Occipital lobe (tissue), 2 donors: ENCODE data around the gene VPS39. TPM values are rescaled to one million over a fixed set of nuclear protein-coding genes. Genes with fewer than 3 reads are reported as not detected.

Experiments used
- DNase-seq: peaks from one replicate; lab custom pipeline; 2025; lab: John Stamatoyannopoulos, UW
- total RNA-seq: library from RNA; depleted of rRNA; stranded (reverse); fragments of >200 nt; gene quantifications from one replicate; pipeline ENCODE4 v1.2.3, GENCODE V29; 2014

Gene VPS39
- total RNA-seq, 1 donor from 2014 or later, result 52.3 TPM

DNA sequence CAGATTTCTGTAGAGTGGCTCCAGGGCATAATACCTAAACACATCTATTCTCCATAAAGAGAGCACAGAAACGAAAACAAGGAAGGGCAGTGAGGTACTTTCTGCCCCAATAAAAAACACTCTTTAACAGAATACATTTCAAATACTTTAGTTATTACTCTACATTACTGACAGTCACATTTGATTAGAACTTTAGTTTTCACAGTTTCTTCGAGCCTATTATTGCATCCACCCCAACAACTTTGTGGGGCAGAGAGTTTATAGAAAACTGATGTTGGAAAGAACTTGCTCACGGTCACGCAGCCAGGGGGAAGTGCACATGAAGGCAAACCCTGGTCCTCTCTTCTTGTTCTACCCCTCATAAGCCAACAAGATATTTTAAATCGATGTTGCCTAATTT, 9.0 kb downstream of the VPS39 start:
- DNase-seq, result no peak

DNA sequence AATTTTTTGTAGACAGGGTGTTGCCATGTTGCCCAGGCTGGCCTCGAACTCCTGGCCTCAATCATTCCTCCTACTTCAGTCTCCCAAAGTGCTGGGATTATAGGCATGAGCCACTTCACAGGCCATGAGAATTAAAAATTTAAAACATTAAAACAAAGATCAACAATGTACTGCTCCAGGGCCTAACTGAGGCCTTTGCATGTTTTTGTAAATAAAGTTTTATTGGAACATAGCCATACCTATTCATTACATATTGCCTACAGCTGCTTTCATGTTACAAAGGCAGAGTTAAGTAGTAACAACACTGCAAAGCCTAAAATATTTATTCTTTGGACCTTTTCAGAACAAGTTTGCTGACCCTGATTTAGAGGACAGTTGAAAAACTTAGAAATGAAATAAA, 9.6 kb downstream of the VPS39 start:
- DNase-seq, result no peak

DNA sequence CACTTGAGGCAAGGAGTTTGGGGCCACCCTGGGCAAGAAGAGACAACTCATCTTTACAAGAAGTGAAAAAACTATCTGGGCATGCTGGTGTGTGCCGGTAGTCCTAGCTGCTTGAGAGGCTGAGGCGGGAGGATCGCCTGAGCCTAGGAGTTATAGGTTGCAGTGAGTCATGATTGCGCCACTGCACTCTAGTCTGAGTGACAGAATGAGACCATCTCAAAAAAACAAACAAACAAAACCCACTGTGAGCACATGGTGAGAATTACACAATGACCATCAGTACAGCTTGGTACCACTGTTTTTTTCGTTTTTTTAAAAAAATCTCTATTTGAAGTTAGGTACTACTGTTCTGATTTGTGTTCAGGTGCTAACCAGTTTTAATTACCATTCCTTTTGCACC, 13.6 kb downstream of the VPS39 start:
- DNase-seq, result no peak

DNA sequence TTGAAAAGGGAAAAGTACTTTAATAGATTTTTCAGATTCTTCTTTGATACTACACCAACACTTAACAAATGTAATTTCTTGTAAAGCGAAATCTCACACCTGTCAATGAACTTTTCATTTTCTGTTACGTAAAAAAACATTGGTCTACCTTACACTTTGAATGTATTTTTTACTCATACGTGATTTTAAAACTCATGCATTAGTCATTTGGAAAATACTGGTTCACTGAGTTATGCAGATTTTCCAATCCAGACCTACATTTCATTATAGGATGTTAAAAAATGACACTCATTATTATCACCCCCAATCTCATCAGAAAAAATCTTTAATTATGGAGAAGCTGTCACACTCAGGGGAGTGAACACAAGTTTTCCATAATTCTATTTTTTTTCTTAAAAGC, 14.7 kb downstream of the VPS39 start:
- DNase-seq, result no peak

DNA sequence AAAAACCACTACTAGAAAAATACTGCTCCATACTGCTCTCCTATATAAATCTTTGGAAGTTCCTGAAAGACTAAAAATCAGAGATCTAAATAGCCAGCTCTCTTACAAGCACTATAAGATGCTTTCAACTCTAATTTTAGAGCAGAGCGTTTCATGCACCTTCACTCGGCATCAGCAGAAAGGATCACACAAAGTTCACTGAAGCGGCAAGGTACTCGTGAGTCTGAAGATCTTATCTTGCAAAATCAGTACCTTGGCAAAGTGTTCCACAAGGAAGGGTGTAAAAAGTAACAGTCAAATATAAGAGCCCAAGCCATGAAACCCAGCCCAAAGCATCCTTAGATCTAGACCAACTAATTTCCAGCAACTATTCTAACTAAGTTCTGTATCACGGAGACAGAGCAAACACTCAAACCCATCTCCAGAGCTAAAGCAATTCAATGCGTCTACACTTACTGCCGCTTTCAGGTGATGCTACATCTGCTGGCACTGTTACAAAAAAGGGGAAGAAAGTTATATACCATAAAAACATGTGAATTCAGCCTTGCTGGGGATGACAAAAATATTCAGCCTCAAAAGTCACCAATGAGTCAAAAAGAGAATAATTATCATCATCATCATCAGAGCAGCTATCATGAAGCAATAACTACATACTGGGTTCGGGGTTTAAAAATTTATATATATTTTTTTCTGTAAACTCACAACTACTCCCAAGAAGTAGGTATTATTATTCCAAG, 16.3 kb downstream of the VPS39 start:
- DNase-seq, result no peak

DNA sequence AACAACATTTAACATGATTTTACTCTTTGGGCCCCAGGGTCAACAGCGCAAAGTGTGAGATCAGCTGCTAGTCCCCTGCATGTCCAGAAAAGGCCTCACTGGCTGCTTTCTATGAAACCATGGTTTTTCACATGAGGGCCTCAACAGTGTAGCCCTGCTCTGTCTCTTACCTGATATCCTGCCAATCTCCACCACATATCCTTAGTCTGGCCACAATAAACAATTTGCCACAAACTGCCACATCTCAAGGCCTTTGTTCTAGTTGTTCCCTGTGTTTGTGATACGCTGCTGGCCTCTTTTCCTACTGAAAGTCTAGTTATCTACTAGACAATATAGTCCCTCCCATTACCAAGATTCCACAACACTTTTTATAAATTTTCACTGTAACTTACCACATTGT, 17.7 kb downstream of the VPS39 start:
- no peak for DNase-seq

DNA sequence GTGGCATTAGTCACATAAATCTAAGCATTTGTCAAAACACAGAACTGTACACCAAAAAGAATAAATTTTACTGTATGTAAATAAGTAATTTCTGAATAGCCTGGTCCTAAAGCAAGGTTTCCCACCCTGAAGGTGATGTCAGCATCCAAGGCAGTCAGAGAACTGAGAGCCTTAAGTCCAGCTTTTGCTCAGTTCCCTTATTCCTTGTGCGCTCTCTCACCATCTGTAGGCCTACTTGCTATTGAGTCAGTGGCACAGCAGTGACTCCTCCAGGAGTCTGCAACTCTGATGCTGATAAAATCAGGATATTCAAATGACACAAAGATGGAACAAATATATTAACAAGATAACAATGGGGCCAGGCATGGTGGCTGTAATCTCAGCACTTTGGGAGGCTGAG, 22.3 kb downstream of the VPS39 start:
- DNase-seq, result no peak

DNA sequence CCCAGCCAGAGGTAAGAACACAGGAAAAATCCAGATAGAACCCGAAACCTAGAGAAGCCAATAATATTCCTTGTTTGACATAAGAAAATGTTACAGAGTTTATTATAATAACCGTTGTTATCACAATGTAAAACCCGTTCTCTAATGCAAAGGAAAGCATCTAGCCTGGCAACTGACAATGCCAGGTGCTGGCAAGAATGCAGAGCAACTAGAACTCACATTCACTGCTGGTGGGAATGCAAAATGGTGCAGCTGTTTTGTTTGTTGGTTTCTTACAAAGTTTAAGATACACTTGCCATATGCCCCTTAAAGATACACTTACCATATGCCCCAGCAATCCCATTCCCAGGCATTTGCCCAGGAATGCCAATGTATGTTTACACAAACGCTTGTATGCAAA, 23.4 kb downstream of the VPS39 start:
- no peak for DNase-seq

DNA sequence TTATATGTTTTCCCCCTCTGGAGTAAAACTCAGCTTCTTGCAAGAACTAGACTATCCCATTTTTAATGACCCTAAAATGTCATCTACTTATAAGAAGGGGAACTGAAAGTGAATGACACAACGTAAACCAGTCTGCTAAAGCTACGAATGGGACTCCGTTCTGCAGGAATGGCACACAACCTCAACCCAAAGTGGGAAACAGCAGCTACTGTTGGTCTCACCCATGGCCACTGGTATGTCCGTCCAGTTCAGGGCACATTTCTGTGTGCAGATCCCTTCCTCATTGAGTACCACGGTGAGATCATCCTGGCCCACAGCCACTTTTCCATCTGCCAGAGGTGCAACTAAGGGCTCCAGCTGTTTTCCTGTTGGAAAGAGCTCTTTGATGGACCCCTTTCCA, 23.8 kb downstream of the VPS39 start:
- no peak for DNase-seq

DNA sequence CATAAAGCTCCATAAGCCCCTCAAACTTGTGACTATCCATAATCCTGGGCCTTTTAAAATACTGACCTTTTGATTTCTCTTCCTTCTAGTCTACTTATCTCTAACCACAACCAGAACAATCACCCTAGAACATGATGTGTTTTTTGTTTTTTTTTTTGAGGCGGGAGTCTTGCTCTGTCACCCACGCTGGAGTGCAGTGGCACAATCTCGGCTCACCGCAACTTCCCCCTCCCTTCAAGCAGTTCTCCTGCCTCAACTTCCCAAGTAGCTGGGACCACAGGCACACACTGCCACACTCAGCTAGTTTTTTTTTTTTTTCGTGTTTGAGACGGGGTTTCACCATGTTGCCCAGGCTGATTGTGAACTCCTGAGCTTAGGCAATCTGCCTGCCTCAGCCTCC, 25.1 kb downstream of the VPS39 start:
- no peak for DNase-seq

DNA sequence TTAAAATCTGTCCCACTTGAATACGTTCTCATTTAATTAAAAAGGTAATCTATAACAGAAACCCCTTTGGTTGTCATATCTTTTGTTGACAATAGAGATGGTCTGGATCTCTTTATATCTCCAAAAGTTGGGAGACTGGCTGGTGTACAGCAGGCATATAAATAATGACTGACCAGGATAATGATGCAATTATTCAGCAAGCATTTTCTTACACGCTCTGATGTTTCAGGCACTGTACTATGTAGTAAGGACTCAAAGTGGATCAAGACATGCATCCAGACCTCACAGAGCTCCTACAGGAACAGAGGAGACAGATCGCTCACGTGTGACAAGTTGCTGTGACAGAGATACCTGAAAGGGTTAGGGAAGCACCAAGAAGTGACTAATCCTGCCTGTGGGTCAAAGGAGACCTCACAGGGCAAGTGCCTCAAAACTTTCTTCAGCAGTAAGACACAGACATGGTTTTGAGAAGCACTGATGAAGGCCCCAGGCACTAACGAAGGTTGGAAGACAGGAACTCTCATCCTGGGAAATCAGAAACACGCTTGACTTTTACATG, 25.7 kb downstream of the VPS39 start:
- no peak for DNase-seq

DNA sequence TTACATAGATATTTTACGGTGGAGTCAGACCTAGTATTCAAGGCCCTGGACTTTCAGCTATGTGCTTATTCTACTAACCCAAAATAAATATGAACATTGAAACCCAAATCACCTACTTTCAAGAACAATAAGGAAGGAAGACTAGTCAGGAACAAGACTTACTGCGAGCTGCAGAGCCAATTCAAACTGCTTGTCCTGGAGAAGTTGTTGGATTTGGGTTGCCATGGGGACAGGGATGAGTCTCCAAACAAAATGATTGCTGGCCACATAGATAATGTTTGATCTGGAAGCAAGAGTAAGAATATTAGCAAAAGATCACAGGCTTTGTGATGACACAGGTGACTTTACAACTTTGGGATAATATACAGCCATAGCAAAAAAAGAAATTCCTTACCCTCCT, 30.0 kb downstream of the VPS39 start:
- no peak for DNase-seq

DNA sequence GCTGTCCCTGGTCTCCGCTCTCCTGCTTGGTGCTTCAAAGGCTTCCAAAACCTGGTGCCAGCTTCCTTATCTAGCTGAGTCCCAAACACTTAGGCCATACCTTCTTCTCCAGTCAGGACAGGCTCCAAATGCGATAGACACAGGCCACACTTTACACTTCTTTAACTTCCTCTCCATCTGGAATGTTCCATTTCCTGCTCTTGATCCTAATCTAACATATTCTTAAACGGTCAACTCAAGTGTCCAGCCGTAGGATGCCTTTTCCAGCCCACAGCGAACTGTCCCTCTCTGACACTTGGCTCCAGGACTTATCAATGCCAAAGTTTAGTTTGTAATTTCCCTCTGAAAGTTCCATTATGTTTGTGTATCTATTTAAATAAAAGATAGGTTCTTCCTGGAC, 32.4 kb downstream of the VPS39 start:
- DNase-seq, result no peak

DNA sequence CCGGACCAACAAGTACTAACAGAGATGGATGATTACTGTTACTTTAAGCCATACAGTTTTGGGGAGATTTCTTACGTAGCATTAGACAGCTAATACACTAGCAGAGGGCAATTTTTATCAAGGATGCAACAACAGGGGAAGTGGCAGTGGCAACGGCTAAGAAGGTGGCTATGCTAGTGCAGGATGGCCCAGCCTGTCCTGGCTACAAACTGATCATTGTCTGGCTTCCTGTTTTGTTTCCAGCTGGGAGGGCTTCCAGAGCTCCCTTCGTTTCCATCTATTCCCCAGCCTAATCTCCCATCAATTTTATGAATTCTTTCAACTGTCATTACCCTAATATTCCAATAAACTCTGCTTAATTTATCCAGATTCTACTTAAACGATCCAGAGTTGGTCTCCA, 35.6 kb downstream of the VPS39 start:
- no peak for DNase-seq

DNA sequence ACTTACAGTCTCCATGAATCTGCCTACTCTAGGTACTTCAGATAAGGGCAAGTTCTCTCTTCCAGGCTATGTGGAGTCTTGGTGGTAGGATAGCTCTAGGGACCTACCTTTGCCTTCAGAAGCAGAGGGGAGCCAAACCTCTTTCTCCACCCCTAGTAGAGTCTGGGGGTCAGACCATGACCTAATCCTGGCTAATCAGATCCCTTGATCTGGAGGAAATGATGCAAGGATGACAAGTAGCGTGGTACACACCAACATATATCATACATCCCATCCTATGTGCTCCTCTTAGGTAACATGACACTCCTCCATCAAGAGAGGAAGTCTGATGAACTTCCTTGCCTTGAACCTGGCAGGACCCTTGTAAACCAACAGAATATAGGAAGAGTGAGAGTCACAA, 36.3 kb downstream of the VPS39 start:
- no peak for DNase-seq

DNA sequence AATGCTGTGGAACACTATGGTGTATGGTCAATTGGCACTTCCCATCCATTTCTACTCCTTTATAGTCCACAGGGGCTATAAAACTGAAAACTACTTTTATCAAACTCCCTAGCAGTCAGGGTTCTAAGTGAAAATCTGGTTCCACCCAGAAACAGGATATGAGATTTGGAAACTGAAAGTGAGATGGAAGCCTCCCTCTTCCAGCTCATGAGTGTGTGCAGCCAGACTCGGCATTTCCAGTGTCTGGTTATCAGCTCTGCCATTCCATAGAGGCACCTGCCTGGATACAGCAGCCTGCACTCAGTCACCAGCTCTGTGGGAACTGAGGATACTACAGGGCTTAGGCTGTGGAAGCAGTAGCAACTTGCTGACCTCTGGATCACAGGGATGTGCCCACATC, 37.0 kb downstream of the VPS39 start:
- no peak for DNase-seq

DNA sequence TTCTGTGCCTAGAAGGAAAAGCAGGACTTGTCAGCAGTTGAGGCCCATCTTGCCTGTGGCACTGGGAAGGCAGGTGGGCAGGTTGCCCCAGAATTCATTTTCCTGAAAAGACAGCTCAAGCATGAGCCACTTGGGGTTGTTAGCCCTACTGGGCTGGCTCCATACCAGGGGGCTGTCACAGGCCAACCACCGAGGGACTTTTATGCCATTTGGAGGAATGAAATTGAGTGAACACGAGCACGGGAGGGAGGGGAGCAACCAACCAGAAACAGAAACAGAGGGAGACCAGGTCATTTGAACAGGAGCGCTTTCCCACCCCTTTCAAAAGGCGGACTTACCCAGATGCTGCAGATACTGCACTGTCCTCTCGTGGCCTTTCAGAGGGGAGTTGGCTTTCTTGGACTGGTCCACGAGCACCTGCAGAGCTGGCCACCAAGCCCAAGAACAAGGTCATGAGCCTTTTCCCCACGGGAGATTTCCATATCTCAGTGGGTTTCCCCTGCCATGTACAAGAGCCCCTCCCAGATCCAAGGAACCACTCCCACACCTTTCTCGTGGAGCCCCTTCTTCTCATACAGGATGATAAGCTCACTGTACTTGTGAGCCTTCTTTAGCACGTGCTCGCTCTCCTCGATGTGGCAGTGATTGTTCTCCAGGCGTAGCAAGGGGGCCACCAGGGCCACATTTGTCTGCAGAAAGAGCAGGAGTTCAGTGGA, 41.7 kb downstream of the VPS39 start:
- no peak for DNase-seq

DNA sequence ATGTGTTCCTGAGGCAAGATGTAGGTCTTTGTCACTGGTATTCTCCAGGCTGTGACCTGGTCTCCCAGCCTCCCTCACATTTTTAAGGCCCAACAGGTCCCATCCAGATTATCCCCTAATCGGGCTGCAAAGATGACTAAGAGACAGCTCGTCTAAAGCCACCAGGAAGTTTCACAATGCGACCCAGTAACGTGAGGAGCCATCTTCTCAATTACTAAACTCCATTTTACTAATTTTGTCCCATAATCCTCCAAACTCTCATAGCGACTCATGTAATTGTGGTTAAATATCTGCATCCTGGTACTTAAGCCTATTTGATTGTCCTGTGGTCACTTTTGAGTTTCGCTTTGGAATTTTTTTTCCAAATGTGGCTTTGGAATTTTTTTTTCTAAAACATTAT, 43.0 kb downstream of the VPS39 start:
- DNase-seq, result no peak

DNA sequence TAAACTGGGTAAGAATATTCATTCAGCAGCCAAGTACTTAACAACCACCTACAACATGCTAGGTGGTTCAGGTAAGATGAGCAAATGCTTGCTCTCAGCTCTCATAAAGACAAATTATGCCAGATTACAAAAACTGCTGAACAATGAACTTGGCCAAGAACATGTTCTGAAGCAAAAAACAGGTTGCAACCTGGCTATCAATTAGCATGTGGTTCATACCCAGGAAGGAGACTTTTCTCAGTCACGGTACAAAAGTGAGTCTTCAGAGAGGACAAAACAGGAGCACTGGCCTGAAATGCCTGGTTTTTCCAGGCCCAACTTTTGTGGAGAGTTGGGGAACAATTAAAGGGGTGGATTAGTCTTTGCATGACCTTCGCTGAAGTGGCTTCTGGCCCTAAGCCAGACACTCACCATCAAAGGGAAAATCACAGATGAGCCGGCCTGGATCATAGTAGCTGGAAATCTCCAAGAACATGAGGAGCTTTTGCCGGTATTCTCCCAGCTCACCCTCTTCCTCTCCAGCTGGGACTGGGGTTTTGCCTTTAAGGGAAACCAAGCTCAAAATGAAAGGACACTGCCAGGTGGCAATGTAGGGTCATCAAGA, 44.1 kb downstream of the VPS39 start:
- DNase-seq, result no peak

DNA sequence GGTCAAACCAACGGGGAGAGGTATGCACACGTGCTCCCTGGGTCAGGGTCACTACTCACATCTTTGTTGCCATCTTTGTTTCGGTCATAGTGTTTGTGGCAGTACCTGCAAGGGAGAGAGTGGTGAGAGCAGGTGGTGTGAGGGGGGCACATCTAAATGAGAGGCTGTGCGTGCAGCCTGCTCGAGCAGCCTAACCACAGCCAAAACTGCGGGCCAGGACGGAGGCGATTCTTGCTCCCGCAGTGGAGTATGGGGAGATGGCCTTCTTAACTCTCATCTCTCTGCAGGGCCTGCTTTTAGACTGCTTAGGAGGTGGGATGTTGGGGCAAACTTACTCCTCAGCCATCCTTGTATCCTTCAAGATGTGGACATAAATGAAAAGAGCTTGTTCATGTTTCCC, 44.8 kb downstream of the VPS39 start:
- DNase-seq, result no peak

DNA sequence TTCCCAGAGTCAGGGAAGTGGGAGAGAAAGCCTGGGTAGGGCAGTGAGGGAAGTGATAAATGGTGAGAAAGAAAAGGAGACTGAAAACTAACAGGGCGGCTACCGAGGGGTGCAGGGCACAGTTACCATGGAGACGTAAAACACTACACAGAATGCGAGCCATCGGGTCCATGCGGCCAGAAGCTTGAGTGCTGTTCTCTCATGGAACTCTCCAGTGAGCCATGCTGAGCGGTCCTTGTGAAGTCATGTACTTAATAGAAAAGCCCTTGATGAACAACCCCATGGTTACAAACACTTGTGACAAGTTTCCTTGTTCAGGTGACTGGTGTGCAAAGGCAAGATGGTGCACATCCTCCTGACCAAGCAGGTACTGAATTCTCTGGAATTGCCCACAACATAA, 48.0 kb downstream of the VPS39 start:
- DNase-seq, result no peak

DNA sequence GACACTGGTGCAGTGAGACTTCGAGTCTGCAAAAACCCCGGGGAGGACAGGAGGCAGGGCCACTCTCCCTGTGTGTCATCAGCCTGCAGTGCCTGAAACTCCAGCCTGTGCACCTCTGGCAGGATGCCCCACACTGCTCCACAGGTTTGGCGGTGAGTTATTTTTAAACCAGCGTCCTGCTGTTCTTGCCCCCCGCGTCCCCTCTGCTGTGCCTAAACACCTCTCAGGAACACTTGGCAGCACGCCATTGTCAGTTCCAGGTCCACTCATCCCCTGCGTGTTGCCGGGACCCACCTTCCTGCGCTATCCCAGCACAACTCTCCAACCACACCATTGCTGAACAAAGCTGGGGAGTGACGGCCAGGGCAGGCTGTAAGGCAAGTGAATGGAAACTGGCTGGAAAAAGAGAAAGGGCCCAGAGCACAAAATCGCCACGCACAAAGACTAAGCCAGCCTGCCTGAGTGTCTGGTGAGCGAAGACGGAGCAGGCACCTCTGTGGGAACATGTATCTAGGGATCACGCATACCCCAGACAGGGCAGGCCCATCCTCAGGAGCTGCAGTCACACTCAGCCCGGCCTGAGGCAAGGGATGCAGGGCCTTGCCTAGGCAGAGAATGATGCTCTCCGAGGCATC, 48.6 kb downstream of the VPS39 start:
- DNase-seq, result no peak
